GM23338 (cell line): ENCODE measurements around the gene RNF223. TPM values are rescaled to one million over a fixed set of nuclear protein-coding genes. Genes with fewer than 3 reads are reported as not detected.
"Not testable (repeated sequence)": the region's sequence is repeated elsewhere in the genome, so short reads cannot be mapped to it uniquely, and the experiment has no call there.

Source experiments
- ATAC-seq: fragments of 200-7000 bp; cut with Tn5 transposase; 3 replicates; pipeline ENCODE4 v1.9.1; 2020
- DNase-seq: peaks from one replicate; pipeline ENCODE4 v3.0.0-alpha.2; 2015; ENCODE audit warnings: low spot score
- H2AFZ ChIP-seq: fragments of 200-600 bp; sonication (generic); 2 replicates; pipeline ENCODE4 v1.8.0; 2016; ENCODE audit warnings: antibody characterized with exemption, mild to moderate bottlenecking, moderate library complexity
- H3F3A ChIP-seq: fragments of 200-600 bp; sonication (generic); replicated peaks from 2 replicates; pipeline ENCODE4 v1.8.0; 2017; ENCODE audit warnings: antibody characterized with exemption, mixed run types, low read depth
- H3K27ac ChIP-seq: fragments of 200-600 bp; sonication (generic); 2 replicates; pipeline ENCODE4 v1.6.1; 2016; ENCODE audit warnings: low read depth
- H3K27me3 ChIP-seq: fragments of 200-600 bp; sonication (generic); 2 replicates; pipeline ENCODE4 v1.8.0; 2016; ENCODE audit warnings: mild to moderate bottlenecking, mixed run types, moderate library complexity; ENCODE audit not compliant: insufficient read depth
- H3K36me3 ChIP-seq: fragments of 200-600 bp; sonication (generic); 2 replicates; pipeline ENCODE4 v1.8.0; 2016; ENCODE audit warnings: mild to moderate bottlenecking; ENCODE audit not compliant: insufficient read depth
- H3K4me1 ChIP-seq: fragments of 200-600 bp; sonication (generic); 2 replicates; pipeline ENCODE4 v1.8.0; 2016; ENCODE audit warnings: mild to moderate bottlenecking, moderate library complexity; ENCODE audit not compliant: insufficient read depth
- H3K4me2 ChIP-seq: fragments of 200-600 bp; sonication (generic); 2 replicates; pipeline ENCODE4 v1.7.1; 2017; ENCODE audit warnings: mixed run types
- H3K4me3 ChIP-seq: fragments of 200-600 bp; sonication (generic); 2 replicates; pipeline ENCODE4 v1.6.1; 2016; ENCODE audit warnings: mixed run types
- H3K79me2 ChIP-seq: fragments of 200-600 bp; sonication (generic); replicated peaks from 2 replicates; pipeline ENCODE4 v1.8.0; 2017; ENCODE audit warnings: mild to moderate bottlenecking; ENCODE audit not compliant: insufficient read depth
- H3K9me2 ChIP-seq: fragments of 200-600 bp; sonication (generic); 2 replicates; pipeline ENCODE4 v1.8.0; 2017; ENCODE audit not compliant: insufficient read depth
- H4K20me1 ChIP-seq: fragments of 200-600 bp; sonication (generic); replicated peaks from 2 replicates; pipeline ENCODE4 v1.8.0; 2017; ENCODE audit warnings: mild to moderate bottlenecking; ENCODE audit not compliant: insufficient read depth
- H3K27ac Mint-ChIP-seq: 2 replicates; pipeline ENCODE4 v1.8.0; 2020; ENCODE audit warnings: inconsistent platforms, mild to moderate bottlenecking, moderate library complexity, mixed read lengths
- H3K27me3 Mint-ChIP-seq: 3 replicates; pipeline ENCODE4 v1.8.0; 2022; ENCODE audit warnings: low read depth, mild to moderate bottlenecking, moderate library complexity, mixed read lengths, inconsistent platforms; ENCODE audit not compliant: insufficient read depth, poor library complexity
- H3K36me3 Mint-ChIP-seq: 3 replicates; pipeline ENCODE4 v1.8.0; 2021; ENCODE audit warnings: low read depth, mild to moderate bottlenecking, inconsistent platforms, moderate library complexity, mixed read lengths
- H3K4me1 Mint-ChIP-seq: 3 replicates; pipeline ENCODE4 v1.8.0; 2020; ENCODE audit warnings: mild to moderate bottlenecking, inconsistent platforms, mixed read lengths
- H3K4me3 Mint-ChIP-seq: 3 replicates; pipeline ENCODE4 v1.8.0; 2021; ENCODE audit warnings: moderate library complexity, mild to moderate bottlenecking, inconsistent platforms, mixed read lengths
- H3K9me3 Mint-ChIP-seq: 3 replicates; pipeline ENCODE4 v1.8.0; 2020; ENCODE audit warnings: moderate library complexity, mild to moderate bottlenecking, inconsistent platforms, mixed read lengths
- CREB1 ChIP-seq: fragments of 250-450 bp; sonication (Bioruptor Pico); IDR thresholded peaks from 2 replicates; pipeline ENCODE4 v1.5.0; 2020; ENCODE audit warnings: low read depth, mild to moderate bottlenecking, moderate library complexity
- EZH2 ChIP-seq: fragments of 200-600 bp; sonication (generic); IDR thresholded peaks from one replicate; pipeline ENCODE4 v1.8.0; 2017; ENCODE audit warnings: antibody characterized with exemption, mild to moderate bottlenecking, low read depth; ENCODE audit not compliant: unreplicated experiment
- JUNB ChIP-seq: IDR thresholded peaks from one replicate; pipeline ENCODE4 v1.6.1; 2016; ENCODE audit warnings: antibody characterized with exemption; ENCODE audit not compliant: unreplicated experiment
- POLR2AphosphoS5 ChIP-seq: IDR thresholded peaks from 2 replicates; pipeline ENCODE4 v1.6.1; 2016; ENCODE audit warnings: antibody characterized with exemption, low read depth
- REST ChIP-seq: IDR thresholded peaks from one replicate; pipeline ENCODE4 v1.6.1; 2018; ENCODE audit warnings: antibody characterized with exemption; ENCODE audit not compliant: unreplicated experiment
- STAT1 ChIP-seq: IDR thresholded peaks from one replicate; pipeline ENCODE4 v1.6.1; 2016; ENCODE audit warnings: antibody characterized with exemption; ENCODE audit not compliant: unreplicated experiment
- ZNF114 ChIP-seq: fragments of 250-450 bp; sonication (Bioruptor Pico); IDR thresholded peaks from 2 replicates; pipeline ENCODE4 v1.5.0; 2020; ENCODE audit warnings: mild to moderate bottlenecking, moderate library complexity
- ZNF331 ChIP-seq: fragments of 250-450 bp; sonication (Bioruptor Pico); IDR thresholded peaks from 2 replicates; pipeline ENCODE4 v1.5.0; 2020; ENCODE audit warnings: low read depth, mild to moderate bottlenecking, moderate library complexity
- polyA plus RNA-seq: library from polyadenylated mRNA; unstranded; fragments of >200 nt; fragmentation: Nextera tagmentation; extraction: Ambion mirVana; gene quantifications from 2 replicates; pipeline ENCODE4 v1.2.1, GENCODE V29; 2016
- total RNA-seq: library from RNA; depleted of rRNA; stranded (reverse); fragments of >200 nt; shearing (Covaris generic); gene quantifications from 2 replicates; pipeline ENCODE4 v1.2.3, GENCODE V29; 2014
- TF ChIP-seq, protein P1 (sequence below), 2 experiments: fragments of 200-600 bp in 1 of 2; sonication (generic) in 1 of 2; conservative IDR thresholded peaks; 2 replicates each; pipeline versions ENCODE4 v1.5.1 to v1.6.1; 2016 to 2017; ENCODE audit warnings: antibody characterized with exemption in 2 of 2, low read depth in 2 of 2, mild to moderate bottlenecking in 2 of 2, moderate library complexity in 1 of 2
- TF ChIP-seq, protein P2 (sequence below): IDR thresholded peaks from 2 replicates; pipeline ENCODE4 v1.6.1; 2016; ENCODE audit warnings: antibody characterized with exemption

RNF223 gene
- total and polyA plus RNA-seq, 2 experiments from 2014 or later, result not detected

DNA sequence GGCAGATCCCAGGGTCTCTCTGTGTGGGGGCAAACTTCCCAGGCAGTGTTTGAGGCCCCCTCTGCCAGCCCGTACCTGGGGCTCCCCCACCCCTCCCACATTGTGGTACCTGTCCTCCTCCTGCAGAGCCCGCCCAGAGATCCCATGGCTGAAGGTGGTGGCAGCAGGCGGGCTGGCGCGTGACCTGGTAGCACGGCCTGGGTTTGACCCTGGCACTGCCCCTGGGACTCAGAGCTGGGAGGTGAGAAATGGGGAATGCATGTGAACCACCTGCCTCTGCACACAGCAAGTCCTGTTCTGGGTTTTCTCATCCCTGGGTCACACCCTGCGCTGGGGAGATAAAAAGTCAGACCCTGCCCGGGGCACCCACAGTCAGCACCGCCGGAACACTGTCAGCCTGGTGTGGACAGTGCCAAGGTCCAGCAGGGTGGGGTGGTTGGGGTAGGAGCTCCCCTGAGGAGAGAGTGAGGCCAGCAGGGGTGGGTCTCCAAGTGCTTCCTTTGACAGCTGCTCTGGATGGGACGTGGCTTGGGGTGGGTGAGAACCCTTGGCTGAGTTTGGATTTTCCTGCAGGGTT is 42.4 kb downstream of the RNF223 start:
- no peak for TF ChIP-seq STAT1
- no peaks in the 10 kb centered on the region; the same call in 2 of the 3 replicates for H3K9me3 Mint-ChIP-seq
- Histone ChIP-seq H3K36me3 (no peaks in the 10 kb centered on the region), H3K9me2 (no peaks in the 10 kb centered on the region), H3K4me2 (no peak overlapping the region; the same call in 1 of the 2 replicates), H4K20me1 (peaks cover 16% of the 10 kb centered on the region), H3K27ac (no peak overlapping the region), H3K4me3 (no peak overlapping the region), H3K79me2 (no peaks in the 10 kb centered on the region), H3K27me3 (peaks cover 27% of the 10 kb centered on the region), H3F3A (no peaks in the 10 kb centered on the region), H2AFZ (no peak overlapping the region), H3K4me1 (peaks cover 5% of the 10 kb centered on the region; the same call in 1 of the 2 replicates)
- H3K36me3 Mint-ChIP-seq, result peaks cover 9% of the 10 kb centered on the region; the same call in 2 of the 3 replicates
- H3K4me3 Mint-ChIP-seq, result peak overlapping the region; percentile 63; the same call in 2 of the 3 replicates
- peaks cover 30% of the 10 kb centered on the region for H3K27me3 Mint-ChIP-seq
- H3K4me1 Mint-ChIP-seq, result peaks cover 9% of the 10 kb centered on the region; the same call in 2 of the 3 replicates
- DNase-seq, result no peak
- ATAC-seq, result no peak
- H3K27ac Mint-ChIP-seq, result no peak overlapping the region

- not testable (repeated sequence) for H3K27ac Mint-ChIP-seq, H2AFZ ChIP-seq, H3K4me2 ChIP-seq, H3K36me3 Mint-ChIP-seq, H3F3A ChIP-seq, H3K27ac ChIP-seq, DNase-seq, H4K20me1 ChIP-seq, H3K9me2 ChIP-seq, H3K9me3 Mint-ChIP-seq, H3K4me3 Mint-ChIP-seq, H3K36me3 ChIP-seq, H3K79me2 ChIP-seq, H3K4me3 ChIP-seq, H3K4me1 ChIP-seq
- Mint-ChIP-seq H3K27me3 (peaks cover 29% of the 10 kb centered on the region), H3K4me1 (peaks cover 10% of the 10 kb centered on the region)
- peaks cover 20% of the 10 kb centered on the region for H3K27me3 ChIP-seq
- ATAC-seq, result peak; percentile 6
These were observed 43.0 kb downstream of the RNF223 start for GRCh38 chr1:1030867-1031658.

GRCh38 chr1:1027791-1028190 is 46.3 kb downstream of the RNF223 start:
- Histone ChIP-seq H3K4me2 (no peak overlapping the region), H3K4me3 (no peak overlapping the region), H2AFZ (no peak overlapping the region), H3K36me3 (no peaks in the 10 kb centered on the region), H3K27ac (no peak overlapping the region), H3K9me2 (no peaks in the 10 kb centered on the region), H4K20me1 (peaks cover 7% of the 10 kb centered on the region; the same call in 1 of the 2 replicates), H3K27me3 (no peaks in the 10 kb centered on the region), H3F3A (no peaks in the 10 kb centered on the region), H3K79me2 (no peaks in the 10 kb centered on the region), H3K4me1 (peaks cover 32% of the 10 kb centered on the region)
- no peaks in the 10 kb centered on the region for H3K9me3 Mint-ChIP-seq
- DNase-seq (no peak), ATAC-seq (no peak)
- H3K36me3 Mint-ChIP-seq, result peaks cover 10% of the 10 kb centered on the region
- H3K4me3 Mint-ChIP-seq, result no peak overlapping the region
- H3K4me1 Mint-ChIP-seq, result peaks cover 25% of the 10 kb centered on the region
- peaks cover 16% of the 10 kb centered on the region for H3K27me3 Mint-ChIP-seq
- no peak overlapping the region for H3K27ac Mint-ChIP-seq
- TF ChIP-seq STAT1 (no peak), JUNB (no peak), REST (no peak), ZNF331 (CRISPR knock-in tag) (no peak), ZNF114 (CRISPR knock-in tag) (no peak), POLR2AphosphoS5 (no peak), EZH2 (no peak), CREB1 (CRISPR knock-in tag) (no peak)
- TF ChIP-seq, protein P1, sequence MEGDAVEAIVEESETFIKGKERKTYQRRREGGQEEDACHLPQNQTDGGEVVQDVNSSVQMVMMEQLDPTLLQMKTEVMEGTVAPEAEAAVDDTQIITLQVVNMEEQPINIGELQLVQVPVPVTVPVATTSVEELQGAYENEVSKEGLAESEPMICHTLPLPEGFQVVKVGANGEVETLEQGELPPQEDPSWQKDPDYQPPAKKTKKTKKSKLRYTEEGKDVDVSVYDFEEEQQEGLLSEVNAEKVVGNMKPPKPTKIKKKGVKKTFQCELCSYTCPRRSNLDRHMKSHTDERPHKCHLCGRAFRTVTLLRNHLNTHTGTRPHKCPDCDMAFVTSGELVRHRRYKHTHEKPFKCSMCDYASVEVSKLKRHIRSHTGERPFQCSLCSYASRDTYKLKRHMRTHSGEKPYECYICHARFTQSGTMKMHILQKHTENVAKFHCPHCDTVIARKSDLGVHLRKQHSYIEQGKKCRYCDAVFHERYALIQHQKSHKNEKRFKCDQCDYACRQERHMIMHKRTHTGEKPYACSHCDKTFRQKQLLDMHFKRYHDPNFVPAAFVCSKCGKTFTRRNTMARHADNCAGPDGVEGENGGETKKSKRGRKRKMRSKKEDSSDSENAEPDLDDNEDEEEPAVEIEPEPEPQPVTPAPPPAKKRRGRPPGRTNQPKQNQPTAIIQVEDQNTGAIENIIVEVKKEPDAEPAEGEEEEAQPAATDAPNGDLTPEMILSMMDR (conservative IDR thresholded peaks at IDR 0.05; ENCODE audit: low read depth in 2 of 2), result no peak
- TF ChIP-seq, protein P2, sequence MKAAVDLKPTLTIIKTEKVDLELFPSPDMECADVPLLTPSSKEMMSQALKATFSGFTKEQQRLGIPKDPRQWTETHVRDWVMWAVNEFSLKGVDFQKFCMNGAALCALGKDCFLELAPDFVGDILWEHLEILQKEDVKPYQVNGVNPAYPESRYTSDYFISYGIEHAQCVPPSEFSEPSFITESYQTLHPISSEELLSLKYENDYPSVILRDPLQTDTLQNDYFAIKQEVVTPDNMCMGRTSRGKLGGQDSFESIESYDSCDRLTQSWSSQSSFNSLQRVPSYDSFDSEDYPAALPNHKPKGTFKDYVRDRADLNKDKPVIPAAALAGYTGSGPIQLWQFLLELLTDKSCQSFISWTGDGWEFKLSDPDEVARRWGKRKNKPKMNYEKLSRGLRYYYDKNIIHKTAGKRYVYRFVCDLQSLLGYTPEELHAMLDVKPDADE, result no peak
